Keratinocyte (primary cell): ENCODE measurements around the gene EEF2K. TPM values are rescaled to one million over a fixed set of nuclear protein-coding genes. Genes with fewer than 3 reads are reported as not detected.

ENCODE experiments used
- DNase-seq: peaks from one replicate; pipeline ENCODE4 v3.0.0-alpha.2; 2011; ENCODE audit warnings: low read depth, missing footprints, low spot score
- FAIRE-seq: peaks from 2 replicates; lab custom pipeline; 2011; peaks lifted over from hg19 to GRCh38; lab: Jason Lieb, UNC
- H2AFZ ChIP-seq: 2 replicates; pipeline ENCODE4 v1.6.0; 2012; ENCODE audit warnings: low read length, control low read depth, inconsistent platforms; ENCODE audit not compliant: control insufficient read depth
- H3K27ac ChIP-seq: 2 replicates; pipeline ENCODE4 v1.5.1; 2011; ENCODE audit warnings: low read length; ENCODE audit not compliant: control insufficient read depth, insufficient read depth
- H3K27me3 ChIP-seq: 3 replicates; pipeline ENCODE4 v1.6.0; 2011; ENCODE audit warnings: low read length; ENCODE audit not compliant: control insufficient read depth, insufficient read depth; ENCODE audit errors: extremely low read depth
- H3K36me3 ChIP-seq, 2 experiments: 2 replicates in 1 of 2; 3 replicates in 1 of 2; pipeline ENCODE4 v1.5.1; 2011; ENCODE audit warnings: low read length in 2 of 2, mild to moderate bottlenecking in 1 of 2; ENCODE audit not compliant: control insufficient read depth in 2 of 2, insufficient read depth in 2 of 2; ENCODE audit errors: extremely low read depth in 1 of 2
- H3K4me1 ChIP-seq: 3 replicates; pipeline ENCODE4 v1.5.1; 2011; ENCODE audit warnings: low read length; ENCODE audit not compliant: control insufficient read depth, insufficient read depth; ENCODE audit errors: extremely low read depth
- H3K4me2 ChIP-seq: 3 replicates; pipeline ENCODE4 v1.6.0; 2011; ENCODE audit warnings: low read depth, low read length; ENCODE audit not compliant: control insufficient read depth, insufficient read depth; ENCODE audit errors: extremely low read depth
- H3K4me3 ChIP-seq, 3 experiments: fragments of 200-600 bp in 1 of 3; sonication (generic) in 1 of 3; 2 replicates in 2 of 3; 3 replicates in 1 of 3; pipeline ENCODE4 v1.5.1; 2011 to 2016; ENCODE audit warnings: low read length in 3 of 3, mild to moderate bottlenecking in 3 of 3, control low read depth in 2 of 3, inconsistent platforms in 1 of 3, low read depth in 1 of 3, mixed read lengths in 1 of 3, mixed run types in 1 of 3, moderate library complexity in 1 of 3; ENCODE audit not compliant: control insufficient read depth in 2 of 3, insufficient read depth in 2 of 3; ENCODE audit errors: extremely low read depth in 1 of 3
- H3K79me2 ChIP-seq: 2 replicates; pipeline ENCODE4 v1.6.0; 2012; ENCODE audit warnings: low read length; ENCODE audit not compliant: control insufficient read depth, insufficient read depth
- H3K9ac ChIP-seq: 3 replicates; pipeline ENCODE4 v1.6.0; 2011; ENCODE audit warnings: low read length; ENCODE audit not compliant: control insufficient read depth, insufficient read depth; ENCODE audit errors: extremely low read depth
- H3K9me1 ChIP-seq: 3 replicates; pipeline ENCODE4 v1.6.0; 2011; ENCODE audit warnings: low read length; ENCODE audit not compliant: control insufficient read depth, insufficient read depth; ENCODE audit errors: extremely low read depth
- H3K9me3 ChIP-seq: 2 replicates; pipeline ENCODE4 v1.5.1; 2012; ENCODE audit warnings: low read depth, low read length; ENCODE audit not compliant: control insufficient read depth
- H4K20me1 ChIP-seq: 3 replicates; pipeline ENCODE4 v1.6.0; 2011; ENCODE audit warnings: low read length; ENCODE audit not compliant: control insufficient read depth, insufficient read depth; ENCODE audit errors: extremely low read depth
- EZH2 ChIP-seq: IDR thresholded peaks from one replicate; pipeline ENCODE4 v1.6.1; 2012; ENCODE audit warnings: inconsistent platforms, mild to moderate bottlenecking, low read length, moderate library complexity
- dilution Hi-C: fragments of 300-500 bp; cut with MboI; formaldehyde crosslinking; loops from one replicate; pipeline ENCODE4 v1.7.0; 2020; ENCODE audit warnings: low sequenced_read_pairs; ENCODE audit not compliant: extremely low pct_ligation_motif_present
- polyA plus RNA-seq, 5 experiments: library from polyadenylated mRNA; depleted of rRNA in 3 of 5; stranded (reverse) in 3 of 5; stranded (forward) in 1 of 5; unstranded in 1 of 5; fragments of >200 nt; gene quantifications; 1 replicate in 1 of 5; 2 replicates in 3 of 5; 3 replicates in 1 of 5; pipeline versions ENCODE4 v1.2.1 to v1.2.3, GENCODE V29; 2011 to 2012; ENCODE audit warnings: missing spikeins in 2 of 5, low read depth in 1 of 5, low replicate concordance in 1 of 5
- TF ChIP-seq, protein P1 (sequence below), 3 experiments: IDR thresholded peaks in 1 of 3; conservative IDR thresholded peaks in 1 of 3; optimal IDR thresholded peaks in 1 of 3; 2 replicates in 2 of 3; 3 replicates in 1 of 3; pipeline versions ENCODE3 to v1.5.1; 2011; ENCODE audit warnings: low read length in 3 of 3, mild to moderate bottlenecking in 3 of 3, moderate library complexity in 2 of 3, control low read depth in 1 of 3, inconsistent platforms in 1 of 3; ENCODE audit not compliant: insufficient read depth in 2 of 3; ENCODE audit errors: extremely low read depth in 1 of 3

EEF2K gene
- polyA plus RNA-seq, 1 donor (not counting 4 experiments of a cell fraction or from before 2014, with no cell fraction given): 7.3 TPM

DNA sequence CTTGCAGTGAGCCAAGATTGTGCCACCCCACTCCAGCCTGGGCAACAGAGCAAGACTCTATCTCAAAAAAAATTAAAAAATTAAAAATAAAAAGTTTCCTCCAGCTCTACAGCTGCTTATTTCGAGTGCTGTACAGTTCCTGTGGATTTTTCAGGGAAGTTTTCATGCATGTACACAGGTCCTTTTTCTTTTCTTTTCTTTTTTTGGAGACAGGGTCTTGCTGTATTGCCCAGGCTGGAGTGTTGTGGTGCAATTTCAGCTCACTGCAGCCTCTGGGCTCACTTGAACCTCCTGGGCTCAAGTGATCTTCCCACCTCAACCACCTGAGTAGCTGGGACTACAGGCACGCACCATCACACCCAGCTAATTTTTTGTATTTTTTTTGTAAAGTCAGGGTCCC, 15.9 kb downstream of the EEF2K start:
- H3K4me2 ChIP-seq: no peak overlapping the region
- peaks cover 19% of the 10 kb centered on the region for H3K79me2 ChIP-seq
- H3K9ac ChIP-seq: no peak overlapping the region
- no peaks in the 10 kb centered on the region for H3K27me3 ChIP-seq
- no peaks in the 10 kb centered on the region for H3K9me3 ChIP-seq
- no peak for DNase-seq
- H3K27ac ChIP-seq: no peak overlapping the region
- no peak overlapping the region for H3K4me3 ChIP-seq
- no peaks in the 10 kb centered on the region for H4K20me1 ChIP-seq
- H3K36me3 ChIP-seq: peaks cover 3 to 4% of the 10 kb centered on the region in 2 experiments
- no peak overlapping the region for H2AFZ ChIP-seq
- dilution Hi-C loops: no loop called here
- H3K4me1 ChIP-seq: no peaks in the 10 kb centered on the region
- FAIRE-seq: no peak
- H3K9me1 ChIP-seq: no peaks in the 10 kb centered on the region
- no peak for TF ChIP-seq EZH2
- TF ChIP-seq, protein P1, sequence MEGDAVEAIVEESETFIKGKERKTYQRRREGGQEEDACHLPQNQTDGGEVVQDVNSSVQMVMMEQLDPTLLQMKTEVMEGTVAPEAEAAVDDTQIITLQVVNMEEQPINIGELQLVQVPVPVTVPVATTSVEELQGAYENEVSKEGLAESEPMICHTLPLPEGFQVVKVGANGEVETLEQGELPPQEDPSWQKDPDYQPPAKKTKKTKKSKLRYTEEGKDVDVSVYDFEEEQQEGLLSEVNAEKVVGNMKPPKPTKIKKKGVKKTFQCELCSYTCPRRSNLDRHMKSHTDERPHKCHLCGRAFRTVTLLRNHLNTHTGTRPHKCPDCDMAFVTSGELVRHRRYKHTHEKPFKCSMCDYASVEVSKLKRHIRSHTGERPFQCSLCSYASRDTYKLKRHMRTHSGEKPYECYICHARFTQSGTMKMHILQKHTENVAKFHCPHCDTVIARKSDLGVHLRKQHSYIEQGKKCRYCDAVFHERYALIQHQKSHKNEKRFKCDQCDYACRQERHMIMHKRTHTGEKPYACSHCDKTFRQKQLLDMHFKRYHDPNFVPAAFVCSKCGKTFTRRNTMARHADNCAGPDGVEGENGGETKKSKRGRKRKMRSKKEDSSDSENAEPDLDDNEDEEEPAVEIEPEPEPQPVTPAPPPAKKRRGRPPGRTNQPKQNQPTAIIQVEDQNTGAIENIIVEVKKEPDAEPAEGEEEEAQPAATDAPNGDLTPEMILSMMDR (optimal IDR thresholded peaks at IDR 0.05 in 1 of 3, IDR thresholded peaks at IDR 0.05 in 1 of 3, conservative IDR thresholded peaks at IDR 0.05 in 1 of 3; ENCODE audit: extremely low read depth in 1 of 3, insufficient read depth in 2 of 3, low read length in 3 of 3): no peak

GRCh38 chr16:22222998-22223397, 16.9 kb downstream of the EEF2K start:
- H3K4me3 ChIP-seq: no peak overlapping the region
- DNase-seq: no peak
- H4K20me1 ChIP-seq: no peaks in the 10 kb centered on the region
- no peaks in the 10 kb centered on the region for H3K27me3 ChIP-seq
- no peak overlapping the region for H3K4me2 ChIP-seq
- H3K27ac ChIP-seq: no peak overlapping the region
- no peak overlapping the region for H2AFZ ChIP-seq
- H3K36me3 ChIP-seq: peaks cover 3 to 4% of the 10 kb centered on the region in 2 experiments
- H3K4me1 ChIP-seq: no peaks in the 10 kb centered on the region
- no peak overlapping the region for H3K9ac ChIP-seq
- dilution Hi-C loops: no loop called here
- TF ChIP-seq, protein P1 (optimal IDR thresholded peaks at IDR 0.05 in 1 of 3, IDR thresholded peaks at IDR 0.05 in 1 of 3, conservative IDR thresholded peaks at IDR 0.05 in 1 of 3; ENCODE audit: extremely low read depth in 1 of 3, insufficient read depth in 2 of 3, low read length in 3 of 3): no peak
- no peak for TF ChIP-seq EZH2
- no peak for FAIRE-seq
- H3K79me2 ChIP-seq: peaks cover 17% of the 10 kb centered on the region
- H3K9me1 ChIP-seq: no peaks in the 10 kb centered on the region
- no peaks in the 10 kb centered on the region for H3K9me3 ChIP-seq
